HG02571 (cell line): ENCODE results near the gene ZBTB46.
"Not testable (repeated sequence)": the region's sequence is repeated elsewhere in the genome, so short reads cannot be mapped to it uniquely, and the experiment has no call there.

Source experiments
- ATAC-seq: cut with Tn5 transposase; IDR thresholded peaks from one replicate; pipeline ENCODE4 v1.9.1; 2021; ENCODE audit warnings: mild to moderate bottlenecking, moderate library complexity; ENCODE audit not compliant: unreplicated experiment

Gene ZBTB46

GRCh38 chr20:63830841-63831588 is at the start of gene ZBTB46:
Gene ZBTB46 (minus strand): TSS chr20:63831264. CDS start chr20:63790757, 40,507 bp downstream.
- ATAC-seq = no peak

- no peak for ATAC-seq
These were observed 48.0 kb upstream of the ZBTB46 start for GRCh38 chr20:63878899-63879663.

GRCh38 chr20:63877755-63878470 is 46.8 kb upstream of the ZBTB46 start:
- no peak for ATAC-seq

- no peak for ATAC-seq
These were observed 45.5 kb upstream of the ZBTB46 start for GRCh38 chr20:63876489-63877036.

GRCh38 chr20:63874241-63874640 is 43.2 kb upstream of the ZBTB46 start:
- ATAC-seq = not testable (repeated sequence)

- ATAC-seq = no peak
These were observed 42.5 kb upstream of the ZBTB46 start for GRCh38 chr20:63873477-63873971.

GRCh38 chr20:63868264-63868663 is 37.2 kb upstream of the ZBTB46 start:
- no peak for ATAC-seq

- not testable (repeated sequence) for ATAC-seq
These were observed 36.0 kb upstream of the ZBTB46 start for GRCh38 chr20:63867042-63867441.

- ATAC-seq = peak; percentile 62
These were observed 34.0 kb upstream of the ZBTB46 start, which contains the start of gene TPD52L2 for GRCh38 chr20:63864978-63865640. Gene TPD52L2 (plus strand): TSS chr20:63865270. CDS start chr20:63865366, 96 bp downstream.

- no peak for ATAC-seq
These were observed 33.5 kb upstream of the ZBTB46 start for GRCh38 chr20:63864545-63864977.

- ATAC-seq = peak; percentile 58
These were observed 32.9 kb upstream of the ZBTB46 start for GRCh38 chr20:63863798-63864544.

- no peak for ATAC-seq
These were observed 32.1 kb upstream of the ZBTB46 start for GRCh38 chr20:63863021-63863797.

- ATAC-seq = no peak
These were observed 31.2 kb upstream of the ZBTB46 start for GRCh38 chr20:63861981-63862901.

GRCh38 chr20:63861365-63861934 is 30.4 kb upstream of the ZBTB46 start, which contains the start of gene ABHD16B:
Gene ABHD16B (plus strand): TSS chr20:63861498. CDS start chr20:63861541, 43 bp downstream.
- ATAC-seq = no peak

GRCh38 chr20:63860325-63861051 is 29.4 kb upstream of the ZBTB46 start:
- ATAC-seq = no peak

- ATAC-seq = no peak
These were observed 28.2 kb upstream of the ZBTB46 start for GRCh38 chr20:63859166-63859699.
